A673 (cell line): ENCODE data around the gene UBE2L3. TPM values are rescaled to one million over a fixed set of nuclear protein-coding genes. Genes with fewer than 3 reads are reported as not detected.

ENCODE experiments used
- BruUV-seq: library from RNA; stranded (reverse); fragments of 400-500 nt; replicated peaks from 2 replicates; lab custom pipeline; 2021; lab: Mats Ljungman, UMichigan
- CTCF ChIA-PET: fragments of 300-600 bp; sonication (Branson Sonifier 250); formaldehyde crosslinking; loops from one replicate; lab custom pipeline; 2022; ENCODE audit warnings: antibody characterized with exemption; lab: Charles Lee
- POLR2A ChIA-PET: fragments of 300-600 bp; sonication (Branson Sonifier 250); formaldehyde crosslinking; loops from one replicate; lab custom pipeline; 2022; ENCODE audit warnings: antibody characterized with exemption; ENCODE audit not compliant: low non-redundant PET; lab: Charles Lee
- DNase-seq: peaks from one replicate; pipeline ENCODE4 v3.0.0-alpha.2; 2015; ENCODE audit warnings: low spot score
- H3K27ac ChIP-seq: fragments of 200-600 bp; sonication (generic); 2 replicates; pipeline ENCODE4 v1.5.1; 2016; ENCODE audit warnings: mixed run types, low read depth, mild to moderate bottlenecking, mixed read lengths, antibody characterized with exemption, low read length; ENCODE audit not compliant: poor library complexity, severe bottlenecking
- H3K27me3 ChIP-seq: fragments of 200-600 bp; sonication (generic); replicated peaks from 2 replicates; pipeline ENCODE4 v1.6.1; 2017; ENCODE audit warnings: mixed run types, low read depth, mild to moderate bottlenecking, mixed read lengths, antibody characterized with exemption, low read length; ENCODE audit not compliant: insufficient read depth, poor library complexity
- H3K36me3 ChIP-seq: fragments of 200-600 bp; sonication (generic); 2 replicates; pipeline ENCODE4 v1.6.1; 2016; ENCODE audit warnings: mixed run types, mild to moderate bottlenecking, mixed read lengths, antibody characterized with exemption, low read length; ENCODE audit not compliant: insufficient read depth, poor library complexity, severe bottlenecking
- H3K4me1 ChIP-seq: fragments of 200-600 bp; sonication (generic); 2 replicates; pipeline ENCODE4 v1.6.1; 2017; ENCODE audit warnings: mixed run types, mild to moderate bottlenecking, mixed read lengths, antibody characterized with exemption, low read length; ENCODE audit not compliant: insufficient read depth, poor library complexity, severe bottlenecking
- H3K4me3 ChIP-seq: fragments of 200-600 bp; sonication (generic); 2 replicates; pipeline ENCODE4 v1.5.1; 2016; ENCODE audit warnings: low read depth, mixed run types, mild to moderate bottlenecking, mixed read lengths, low read length; ENCODE audit not compliant: poor library complexity, severe bottlenecking
- H3K9me3 ChIP-seq: fragments of 200-600 bp; sonication (generic); 2 replicates; pipeline ENCODE4 v1.6.1; 2016; ENCODE audit warnings: mixed run types, low read depth, mild to moderate bottlenecking, mixed read lengths, antibody characterized with exemption, low read length; ENCODE audit not compliant: poor library complexity, severe bottlenecking
- EZH2 ChIP-seq: fragments of 200-600 bp; sonication (generic); IDR thresholded peaks from 2 replicates; pipeline ENCODE4 v1.6.1; 2017; ENCODE audit warnings: borderline replicate concordance, low read depth, mild to moderate bottlenecking, mixed read lengths, antibody characterized with exemption, low read length; ENCODE audit not compliant: poor library complexity, severe bottlenecking
- intact Hi-C: fragments of 100-400 bp; cut with micrococcal nuclease; formaldehyde crosslinking; loops from one replicate; pipeline ENCODE4 v1.10.0; 2022; ENCODE audit not compliant: unreplicated experiment
- total RNA-seq: library from RNA; stranded (reverse); gene quantifications from 2 replicates; pipeline ENCODE4 v1.2.3, GENCODE V29; 2021
- TF ChIP-seq, protein P1 (sequence below): fragments of 300-800, 200-600 bp; sonication (generic); conservative IDR thresholded peaks from 2 replicates; pipeline ENCODE4 v1.5.1; 2017; ENCODE audit warnings: low read depth, mild to moderate bottlenecking, antibody characterized with exemption, low read length, moderate library complexity, mixed read lengths

The UBE2L3 gene
- total RNA-seq, 1 experiment from 2014 or later = 118 TPM

DNA sequence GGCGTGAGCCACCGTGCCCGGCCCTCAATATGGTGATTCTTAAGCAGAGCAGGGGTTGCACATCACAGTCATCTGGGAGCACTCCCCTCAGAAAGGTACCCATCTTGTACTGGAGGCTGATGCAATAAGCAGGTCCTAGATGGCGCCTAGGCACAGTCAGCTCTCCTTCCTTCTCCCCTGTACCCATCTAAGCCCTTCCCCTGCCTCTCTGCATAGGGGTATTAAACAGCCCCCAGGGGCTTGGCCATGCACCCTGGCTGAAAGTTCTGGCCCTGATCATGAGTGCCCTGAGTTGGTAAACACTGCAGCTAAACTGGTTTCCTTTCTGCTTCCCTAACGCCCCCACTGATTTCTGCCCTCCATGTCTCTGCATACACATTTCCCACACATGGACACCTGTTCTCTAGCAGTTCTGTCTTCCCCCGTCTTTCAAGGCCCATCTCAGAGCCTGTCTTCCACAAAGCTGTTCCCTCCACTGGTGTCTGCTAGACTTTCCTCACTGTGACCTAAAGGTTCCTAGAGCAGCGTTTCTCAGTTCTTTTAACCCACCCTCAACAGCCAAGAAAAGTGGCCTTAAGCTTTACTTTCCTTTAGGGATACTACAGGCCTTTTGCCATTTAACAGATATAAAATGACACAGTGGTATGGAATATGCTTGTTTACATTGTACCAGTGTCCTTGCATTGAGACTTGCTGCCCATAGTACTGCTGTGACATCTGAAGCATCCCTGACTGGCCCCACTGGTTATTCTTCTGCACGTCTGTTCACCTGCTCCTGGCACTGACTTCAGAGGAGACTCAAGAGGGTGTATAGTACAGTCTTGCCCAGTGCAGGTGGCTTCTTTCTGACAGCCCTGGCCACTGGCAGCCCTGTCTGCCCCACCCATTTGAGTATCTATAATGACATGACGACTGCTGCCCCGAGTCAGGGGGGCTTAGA is 15.6 kb downstream of the UBE2L3 start:
- ChIA-PET CTCF (no interaction called here), POLR2A (no interaction called here)
- intact Hi-C loops = loop anchor here (5.0 kb wide), 1 partner anchor 34 kb away; no protein-coding TSS in a partner anchor
- BruUV-seq = no TSS peak
- Histone ChIP-seq H3K9me3 (no peaks in the 10 kb centered on the region), H3K4me1 (peaks cover 9% of the 10 kb centered on the region), H3K4me3 (no peak overlapping the region), H3K36me3 (no peaks in the 10 kb centered on the region), H3K27ac (peak overlapping the region; percentile 54), H3K27me3 (no peaks in the 10 kb centered on the region)
- TF ChIP-seq, protein P1, sequence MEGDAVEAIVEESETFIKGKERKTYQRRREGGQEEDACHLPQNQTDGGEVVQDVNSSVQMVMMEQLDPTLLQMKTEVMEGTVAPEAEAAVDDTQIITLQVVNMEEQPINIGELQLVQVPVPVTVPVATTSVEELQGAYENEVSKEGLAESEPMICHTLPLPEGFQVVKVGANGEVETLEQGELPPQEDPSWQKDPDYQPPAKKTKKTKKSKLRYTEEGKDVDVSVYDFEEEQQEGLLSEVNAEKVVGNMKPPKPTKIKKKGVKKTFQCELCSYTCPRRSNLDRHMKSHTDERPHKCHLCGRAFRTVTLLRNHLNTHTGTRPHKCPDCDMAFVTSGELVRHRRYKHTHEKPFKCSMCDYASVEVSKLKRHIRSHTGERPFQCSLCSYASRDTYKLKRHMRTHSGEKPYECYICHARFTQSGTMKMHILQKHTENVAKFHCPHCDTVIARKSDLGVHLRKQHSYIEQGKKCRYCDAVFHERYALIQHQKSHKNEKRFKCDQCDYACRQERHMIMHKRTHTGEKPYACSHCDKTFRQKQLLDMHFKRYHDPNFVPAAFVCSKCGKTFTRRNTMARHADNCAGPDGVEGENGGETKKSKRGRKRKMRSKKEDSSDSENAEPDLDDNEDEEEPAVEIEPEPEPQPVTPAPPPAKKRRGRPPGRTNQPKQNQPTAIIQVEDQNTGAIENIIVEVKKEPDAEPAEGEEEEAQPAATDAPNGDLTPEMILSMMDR = no peak
- TF ChIP-seq EZH2 = no peak
- DNase-seq = no peak

GRCh38 chr22:21585389-21585788 is 17.9 kb downstream of the UBE2L3 start:
- ChIA-PET CTCF (no interaction called here), POLR2A (no interaction called here)
- intact Hi-C loops = loop anchor here (5.0 kb wide), 1 partner anchor 42 kb away; no protein-coding TSS in a partner anchor

GRCh38 chr22:21587803-21588611 is 20.5 kb downstream of the UBE2L3 start:
- Histone ChIP-seq H3K36me3 (peaks cover 9% of the 10 kb centered on the region), H3K27me3 (no peaks in the 10 kb centered on the region), H3K4me3 (no peak overlapping the region), H3K27ac (no peak overlapping the region), H3K9me3 (no peaks in the 10 kb centered on the region), H3K4me1 (no peaks in the 10 kb centered on the region)
- no TSS peak for BruUV-seq
- ChIA-PET CTCF (no interaction called here), POLR2A (no interaction called here)
- TF ChIP-seq EZH2 = no peak
- TF ChIP-seq, protein P1 = no peak
- no peak for DNase-seq
- intact Hi-C loops = loop anchor here (5.0 kb wide), 1 partner anchor 39 kb away; no protein-coding TSS in a partner anchor

More at GRCh38 chr22:21585389-21585788, 17.9 kb downstream of the UBE2L3 start:
- Histone ChIP-seq H3K4me3 (no peak overlapping the region), H3K27ac (no peak overlapping the region), H3K9me3 (no peaks in the 10 kb centered on the region), H3K27me3 (no peaks in the 10 kb centered on the region), H3K4me1 (peaks cover 6% of the 10 kb centered on the region), H3K36me3 (no peaks in the 10 kb centered on the region)
- TF ChIP-seq, protein P1 = no peak
- no peak for TF ChIP-seq EZH2
- DNase-seq = no peak
- no TSS peak for BruUV-seq
